ENCODE results near the gene LYPD8. TPM values are rescaled to one million over a fixed set of nuclear protein-coding genes. Genes with fewer than 3 reads are reported as not detected.
"Not testable (repeated sequence)": the region's sequence is repeated elsewhere in the genome, so short reads cannot be mapped to it uniquely, and the experiment has no call there.

The LYPD8 gene, protein sequence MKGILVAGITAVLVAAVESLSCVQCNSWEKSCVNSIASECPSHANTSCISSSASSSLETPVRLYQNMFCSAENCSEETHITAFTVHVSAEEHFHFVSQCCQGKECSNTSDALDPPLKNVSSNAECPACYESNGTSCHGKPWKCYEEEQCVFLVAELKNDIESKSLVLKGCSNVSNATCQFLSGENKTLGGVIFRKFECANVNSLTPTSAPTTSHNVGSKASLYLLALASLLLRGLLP
- polyA plus RNA-seq (ENCODE audit: insufficient read length) = not detected
- long read RNA-seq, donor 1 = 0 reads
- long read RNA-seq, donor 2, partial matches to known transcripts = 11 of 11 reads
- long read RNA-seq, donor 2, other reads (novel, unspliced or antisense) = 0 of 11 reads
- long read RNA-seq, donor 3 = 0 reads
- long read RNA-seq, donor 4 = 0 reads
- long read RNA-seq, donor 5, partial matches to known transcripts = 6 of 6 reads
- long read RNA-seq, donor 5, other reads (novel, unspliced or antisense) = 0 of 6 reads
- long read RNA-seq, donor 6 = 0 reads
- long read RNA-seq, donor 7 = 0 reads
- long read RNA-seq, donor 8 = 0 reads

DNA sequence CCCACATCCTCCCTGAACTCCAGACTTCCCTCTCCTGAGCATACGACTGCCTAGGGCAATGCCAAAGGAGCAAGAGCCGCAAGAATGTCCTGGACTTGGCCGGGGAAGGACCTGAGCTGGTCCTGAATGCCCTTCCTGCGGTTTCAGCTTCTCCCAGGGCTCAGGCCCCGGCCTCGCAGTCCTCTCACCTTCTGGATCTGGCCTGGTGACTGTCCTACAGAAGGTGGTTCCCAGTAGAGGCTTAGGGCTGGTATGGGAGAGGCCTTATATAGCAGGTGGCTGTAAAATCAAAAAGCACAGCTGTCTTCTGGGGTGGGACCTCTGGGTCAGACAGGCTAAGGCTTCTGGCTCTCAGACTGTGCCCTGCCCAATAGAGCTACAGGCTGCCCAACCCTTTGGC is at the start of gene LYPD8:
TSS of gene LYPD8 (minus strand) at position 243 of the 400 bp plus-strand sequence. CDS start 4,678 bp downstream, outside the sequence.
- no peak for DNase-seq

DNA sequence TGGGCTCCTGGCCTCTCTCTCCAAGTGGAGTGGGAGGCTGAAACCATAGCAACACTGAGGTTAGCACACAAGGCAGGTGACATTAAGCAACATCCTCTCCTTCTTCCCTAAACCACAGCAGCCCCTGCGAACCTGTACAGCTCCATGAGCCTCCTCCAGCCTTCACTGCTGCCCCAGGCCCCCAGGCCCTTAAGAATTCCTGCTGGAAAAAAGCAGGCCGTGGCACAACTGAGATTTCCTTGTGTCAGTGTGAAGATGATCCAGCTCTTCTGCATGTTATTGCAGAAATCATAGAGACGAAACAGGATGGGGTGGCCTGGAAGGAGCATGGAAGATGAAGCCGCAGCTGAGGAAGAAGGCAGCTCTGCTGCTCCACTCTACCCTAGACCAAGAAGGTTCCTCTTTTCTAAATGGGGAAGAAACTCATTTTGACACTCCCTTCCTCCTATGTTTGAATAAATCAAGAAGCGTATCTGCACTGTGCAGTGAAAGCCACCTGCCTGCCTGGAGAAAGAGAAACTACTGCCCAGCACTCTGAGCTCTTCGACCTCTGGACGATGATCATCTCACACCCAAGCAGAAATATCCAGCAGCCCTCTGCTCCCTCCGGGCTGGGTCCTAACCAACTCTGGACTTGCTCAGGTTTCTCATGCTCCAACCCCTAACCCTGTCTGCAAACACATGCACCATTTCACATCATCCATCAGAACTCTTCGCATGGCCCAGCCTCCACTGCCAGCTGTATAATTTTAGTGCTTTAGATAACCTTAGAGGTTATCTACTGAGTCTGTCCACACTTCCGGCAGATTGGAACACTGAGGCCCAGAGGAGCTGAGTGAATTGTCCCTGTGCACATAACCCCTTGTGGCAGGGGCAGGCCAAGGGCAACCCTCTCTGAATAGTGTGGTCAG is 49.5 kb upstream of the LYPD8 start:
- no peak for DNase-seq

DNA sequence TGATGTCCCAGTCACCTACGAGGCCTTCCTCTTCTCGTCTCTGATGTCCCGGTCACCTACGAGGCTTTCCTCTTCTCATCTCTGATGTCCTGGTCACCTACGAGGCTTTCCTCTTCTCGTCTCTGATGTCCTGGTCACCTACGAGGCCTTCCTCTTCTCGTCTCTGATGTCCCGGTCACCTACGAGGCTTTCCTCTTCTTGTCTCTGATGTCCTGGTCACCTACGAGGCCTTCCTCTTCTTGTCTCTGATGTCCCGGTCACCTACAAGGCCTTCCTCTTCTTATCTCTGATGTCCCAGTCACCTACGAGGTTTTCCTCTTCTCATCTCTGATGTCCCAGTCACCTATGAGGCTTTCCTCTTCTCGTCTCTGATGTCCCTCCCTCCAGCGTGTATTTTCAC is 47.9 kb upstream of the LYPD8 start:
- DNase-seq = not testable (repeated sequence)

DNA sequence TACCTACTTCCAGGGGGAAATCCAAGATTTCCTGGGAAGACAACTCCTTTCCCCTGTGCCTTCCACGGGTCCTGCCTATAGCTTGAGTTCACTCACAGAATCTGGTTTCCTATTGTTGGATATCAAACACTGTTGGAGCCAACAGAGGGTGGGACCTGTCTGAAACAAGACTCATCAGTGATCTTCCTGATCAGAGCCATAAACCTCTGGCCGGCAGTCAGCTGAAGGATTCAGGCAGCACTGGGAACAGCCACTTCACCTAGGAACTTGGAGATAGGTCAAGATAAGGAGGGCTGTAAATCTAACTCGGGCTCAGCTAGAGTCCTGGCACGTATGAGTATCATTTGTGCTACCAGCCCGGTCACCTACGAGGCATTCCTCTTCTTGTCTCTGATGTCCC is 46.9 kb upstream of the LYPD8 start:
- DNase-seq = no peak

DNA sequence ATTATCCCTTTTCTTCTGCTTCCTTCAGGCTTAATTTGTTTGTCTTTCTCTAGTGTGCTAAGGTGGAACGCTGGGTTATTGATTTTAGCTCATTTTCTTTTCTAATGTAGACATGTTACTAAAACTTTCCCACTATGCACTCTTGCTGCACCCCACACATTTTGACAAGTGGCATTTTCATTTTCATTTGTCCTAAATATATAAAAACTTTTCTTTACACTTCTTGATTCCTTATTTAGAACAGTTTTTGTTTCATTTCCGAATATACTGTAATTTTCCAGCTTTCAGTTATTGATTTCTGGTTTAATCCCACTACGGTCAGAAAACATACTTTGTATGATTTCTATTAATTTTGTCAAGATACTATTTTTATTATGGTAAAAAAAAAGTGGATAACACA is 44.9 kb upstream of the LYPD8 start:
- DNase-seq = no peak

DNA sequence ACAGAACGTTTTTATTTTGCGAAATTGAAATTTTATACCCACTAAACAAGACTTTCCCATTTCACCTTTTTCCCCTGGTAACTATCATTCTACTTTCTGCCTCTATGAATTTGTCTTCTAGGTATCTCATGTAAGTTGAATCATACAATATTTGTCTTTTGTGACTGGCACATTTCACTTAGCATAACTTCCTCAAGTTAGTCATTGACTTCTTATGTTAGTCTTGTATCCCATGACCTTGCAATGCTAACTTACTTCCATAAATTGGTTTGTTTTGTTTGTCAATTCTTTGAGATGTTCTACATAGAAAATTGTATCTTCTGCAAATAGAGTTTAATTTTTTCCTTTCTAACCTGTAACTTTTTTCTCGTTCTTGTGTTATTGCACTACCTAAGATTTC is 43.2 kb upstream of the LYPD8 start:
- DNase-seq = no peak

DNA sequence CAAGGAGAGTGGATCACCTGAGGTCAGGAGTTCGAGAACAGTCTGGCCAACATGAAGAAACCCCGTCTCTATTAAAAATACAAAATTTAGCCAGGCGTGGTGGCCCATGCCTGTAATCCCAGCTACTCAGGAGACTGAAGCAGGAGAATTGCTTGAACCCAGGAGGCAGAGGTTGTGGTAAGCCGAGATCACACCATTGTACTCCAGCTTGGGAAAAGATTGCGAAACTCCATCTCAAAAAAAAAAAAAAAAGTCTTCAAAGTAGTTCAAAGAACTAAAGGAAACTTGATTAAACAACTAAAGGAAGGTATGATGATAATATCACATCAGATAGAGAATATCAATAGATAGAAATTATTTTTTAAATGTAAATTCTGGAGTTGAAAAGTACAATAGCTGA is 39.1 kb upstream of the LYPD8 start:
- not testable (repeated sequence) for DNase-seq

DNA sequence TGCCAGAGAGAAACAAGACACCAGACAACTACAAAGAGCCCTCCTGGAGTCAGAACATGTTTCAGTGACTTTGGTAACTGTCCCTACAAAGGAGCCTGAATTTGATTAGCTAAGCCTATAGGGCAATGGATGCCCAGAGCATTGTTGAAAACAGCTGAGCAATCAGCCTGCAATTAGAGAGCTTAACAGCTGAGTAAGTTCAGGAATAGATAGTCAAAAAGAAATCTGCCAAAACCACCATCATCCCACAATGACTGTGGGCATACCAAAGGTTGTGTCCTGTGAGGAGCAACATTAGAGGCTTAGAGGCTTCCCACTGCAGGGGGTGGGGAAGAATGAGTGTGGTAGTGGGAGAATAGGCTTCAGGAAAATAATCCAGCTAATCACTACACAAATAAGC is 38.0 kb upstream of the LYPD8 start:
- no peak for DNase-seq

DNA sequence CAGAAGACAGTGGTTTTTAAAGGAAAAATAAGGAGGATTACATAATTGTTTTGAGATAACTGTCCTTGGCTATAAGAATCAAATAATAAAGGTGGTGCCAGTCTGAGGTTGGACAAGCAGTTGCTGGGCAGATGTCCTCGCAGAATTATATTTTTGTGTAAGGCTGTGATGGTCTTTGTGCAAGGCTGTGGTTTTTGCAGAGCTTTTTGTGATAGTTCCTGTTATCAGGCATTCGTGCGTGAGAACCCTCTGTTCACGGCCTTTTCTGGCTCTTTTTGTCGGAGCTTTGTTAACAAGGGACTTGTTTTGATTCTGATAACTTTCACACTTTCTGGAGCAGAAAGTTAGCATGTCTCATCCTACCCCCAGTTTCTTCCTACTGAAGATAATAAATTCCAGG is 36.8 kb upstream of the LYPD8 start:
- no peak for DNase-seq

DNA sequence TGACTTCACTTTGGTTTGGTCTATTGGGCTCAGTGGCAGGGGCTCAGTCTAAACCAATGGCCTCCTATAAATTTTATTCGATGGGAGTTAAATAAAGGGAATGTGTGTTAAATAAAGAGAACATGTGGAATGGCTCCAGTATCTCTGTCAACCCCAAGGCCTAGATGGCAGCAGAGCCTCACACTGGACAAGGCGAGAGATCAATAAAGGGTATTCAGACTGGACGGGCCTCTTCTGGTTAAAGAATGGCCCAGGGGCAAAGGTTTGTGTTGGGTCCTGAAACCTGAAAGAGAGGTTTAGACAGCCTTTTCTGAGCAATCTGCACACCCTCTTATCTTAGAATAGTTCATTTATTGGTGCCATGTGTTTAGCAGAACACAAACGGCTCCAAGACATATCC is 35.5 kb upstream of the LYPD8 start:
- no peak for DNase-seq

DNA sequence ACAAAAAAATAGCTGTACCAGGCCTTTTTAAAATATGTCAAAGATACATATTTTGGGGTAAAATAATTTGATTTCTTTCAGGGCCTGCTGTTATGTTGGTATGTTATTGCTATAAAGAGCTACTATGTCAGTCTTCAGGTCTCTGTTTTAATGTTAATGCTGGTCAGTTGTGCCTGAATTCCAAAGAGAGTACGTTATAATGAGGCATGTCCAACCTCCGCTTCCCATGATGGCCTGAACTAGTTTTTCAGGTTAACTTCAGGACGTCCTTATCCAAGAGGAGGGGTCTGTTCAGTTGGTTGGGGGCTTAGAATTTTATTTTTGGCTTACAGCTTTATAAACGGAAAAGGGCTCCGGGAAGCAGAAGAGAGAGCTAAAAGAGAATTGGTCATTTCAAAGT is 34.9 kb upstream of the LYPD8 start:
- DNase-seq = no peak

DNA sequence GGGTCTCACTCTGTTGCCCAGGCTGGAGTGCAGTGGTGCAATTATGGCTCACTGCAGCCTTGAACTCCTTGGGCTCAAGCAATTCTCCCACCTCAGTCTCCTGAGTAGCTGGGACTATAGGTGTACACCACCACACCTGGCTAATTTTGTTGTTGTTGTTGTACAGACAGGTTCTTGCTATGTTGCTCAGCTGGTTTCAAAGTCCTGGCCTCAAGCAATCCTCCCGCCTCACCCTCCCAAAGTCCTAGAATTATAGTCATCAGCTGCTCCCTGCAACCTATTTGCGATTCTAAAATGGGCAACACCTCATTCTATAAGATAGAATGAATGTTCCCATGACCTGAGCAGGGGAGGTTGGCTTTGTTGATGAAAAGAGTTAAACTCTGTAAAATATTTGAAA is 33.8 kb upstream of the LYPD8 start:
- not testable (repeated sequence) for DNase-seq

DNA sequence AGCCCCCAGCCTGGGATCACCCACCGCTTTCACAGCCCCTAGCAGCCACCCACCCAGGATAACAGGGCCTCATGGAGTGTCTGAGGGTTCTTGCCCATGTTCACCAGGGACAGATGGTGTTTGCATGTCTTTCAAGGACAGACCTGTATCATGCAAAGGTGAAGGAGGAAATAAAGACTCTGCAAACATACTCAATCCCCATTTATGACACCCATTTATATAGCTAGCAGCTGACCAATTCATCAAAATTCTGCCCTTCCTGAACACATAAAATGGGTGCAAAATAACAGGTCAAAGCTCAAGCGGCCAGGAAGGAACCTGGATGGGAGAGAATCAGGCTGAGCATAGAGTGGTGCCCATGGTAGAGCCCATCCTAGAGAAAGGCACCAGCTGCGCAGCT is 32.8 kb upstream of the LYPD8 start:
- DNase-seq = no peak

DNA sequence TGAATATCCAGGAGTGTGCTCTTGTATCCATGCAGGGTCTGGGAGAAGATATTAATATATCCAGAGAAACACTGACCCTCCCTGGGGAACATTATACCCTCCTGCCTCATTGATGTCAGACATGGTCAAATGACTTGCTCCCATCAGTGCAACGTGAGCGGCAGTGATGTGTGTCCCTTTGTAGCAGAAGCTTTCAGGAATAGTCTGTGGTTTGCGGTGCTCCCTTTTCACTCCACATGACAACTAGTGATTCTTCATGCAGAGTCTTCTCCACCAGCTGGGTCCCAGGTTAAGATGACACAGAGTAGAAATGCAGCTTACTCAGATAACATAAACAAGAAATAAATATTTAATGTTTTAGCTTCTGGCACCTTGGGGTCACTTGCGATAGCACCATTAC is 31.9 kb upstream of the LYPD8 start:
- DNase-seq = no peak

DNA sequence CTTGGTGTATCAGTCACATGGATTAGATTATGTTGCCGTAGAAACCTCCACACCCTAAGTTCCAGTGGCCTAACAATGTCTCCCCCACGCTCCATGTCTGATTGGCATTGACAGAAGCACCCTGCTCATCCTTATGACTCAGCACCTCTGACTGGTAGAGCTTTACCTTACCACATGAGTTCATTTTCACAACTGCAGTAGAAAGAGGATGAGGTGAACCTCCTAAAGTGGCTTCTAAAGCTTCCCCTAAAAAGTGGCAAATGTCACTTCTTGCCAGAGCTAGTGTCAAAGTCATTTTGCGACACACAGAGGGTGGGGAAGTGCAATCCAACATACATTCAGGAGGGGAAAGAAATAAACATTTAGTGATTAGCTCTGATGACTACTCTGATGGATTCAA is 30.6 kb upstream of the LYPD8 start:
- DNase-seq = no peak

DNA sequence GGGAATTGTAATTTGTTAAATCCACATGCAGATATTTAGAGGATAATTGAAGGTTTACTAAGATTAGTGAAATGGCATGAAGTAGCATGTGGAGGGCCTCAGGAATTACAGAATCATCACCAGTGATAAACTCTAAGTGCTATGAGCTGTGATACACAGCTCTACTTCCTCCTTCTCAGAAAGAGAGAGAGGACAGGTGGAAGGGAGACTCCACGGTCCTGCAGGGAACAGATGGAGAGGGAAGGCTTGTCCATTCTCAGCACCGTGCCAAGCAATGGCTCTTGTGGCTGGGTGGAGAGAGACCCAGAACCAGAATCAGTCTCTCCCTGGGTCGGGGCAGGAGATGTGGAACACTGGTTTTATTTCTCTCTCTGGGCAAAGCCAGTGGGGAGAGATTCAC is 27.8 kb upstream of the LYPD8 start:
- no peak for DNase-seq

DNA sequence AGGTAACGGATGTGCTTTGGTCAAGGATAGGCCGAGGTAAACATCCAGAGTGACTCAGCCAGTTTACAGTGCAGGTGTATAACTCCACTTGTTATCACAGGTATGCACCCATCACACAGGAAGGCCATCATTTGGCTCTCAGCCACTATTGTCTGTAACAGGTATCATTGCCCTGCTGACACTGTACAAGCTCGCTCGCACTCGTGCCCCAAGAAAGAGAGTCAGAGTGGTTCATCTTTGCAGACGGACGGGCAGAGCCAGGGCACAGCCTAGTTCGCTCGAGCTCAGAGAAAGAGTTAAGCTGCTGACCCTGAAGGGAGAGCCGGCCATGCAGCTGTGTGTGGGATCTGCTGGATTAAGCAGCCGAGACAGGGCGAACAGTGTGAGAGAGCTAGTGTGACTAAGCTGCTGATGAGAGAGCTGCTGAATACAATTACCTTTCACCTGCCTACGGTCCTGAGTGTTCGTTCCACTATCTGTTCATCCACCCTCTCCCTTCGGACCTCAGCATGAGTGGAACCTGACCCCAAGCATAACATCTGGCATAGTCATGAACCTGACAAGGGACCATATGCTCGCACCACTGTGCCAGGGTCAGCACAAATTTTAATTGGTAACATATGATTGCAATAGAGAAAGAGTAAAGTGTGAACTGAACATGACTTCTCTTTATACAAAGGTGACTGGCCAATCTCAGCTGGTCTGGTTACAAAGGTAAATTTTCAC is 27.0 kb upstream of the LYPD8 start:
- DNase-seq = no peak

DNA sequence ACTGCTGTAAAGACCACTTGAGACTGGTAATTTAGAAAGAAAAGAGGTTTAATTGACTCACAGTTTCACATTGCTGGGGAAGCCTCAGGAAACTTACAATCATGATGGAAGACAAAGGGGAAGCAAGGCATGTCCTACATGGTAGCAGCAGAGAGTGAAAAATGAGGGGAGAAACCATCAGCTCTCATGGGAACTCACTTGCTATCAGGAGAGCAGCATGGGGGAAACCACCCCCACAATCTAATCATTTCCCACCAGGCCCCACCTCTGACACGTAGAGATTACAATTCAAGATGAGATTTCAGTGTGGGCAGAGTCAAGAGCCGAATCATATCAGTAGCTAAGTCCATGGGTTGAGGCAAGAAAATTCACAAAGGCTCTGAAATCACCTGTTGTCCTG is 23.8 kb upstream of the LYPD8 start:
- no peak for DNase-seq

DNA sequence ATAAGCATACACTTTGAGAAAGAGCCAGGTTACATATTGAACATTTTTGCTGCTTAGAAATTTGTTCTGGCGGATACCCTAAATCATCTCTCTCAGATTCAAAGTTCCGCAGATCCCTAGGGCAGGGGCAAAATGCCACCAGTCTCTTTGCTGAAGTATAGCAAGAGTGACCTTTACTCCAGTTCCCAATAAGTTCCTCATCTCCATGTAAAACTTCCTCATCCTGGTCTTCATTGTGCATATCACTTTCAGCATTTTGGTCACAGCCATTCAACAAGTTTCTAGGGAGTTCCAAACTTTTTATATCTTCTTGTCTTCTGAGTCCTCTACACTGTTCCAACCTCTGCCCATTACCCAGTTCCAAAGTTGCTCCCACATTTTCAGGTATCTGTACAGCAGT is 23.3 kb upstream of the LYPD8 start:
- DNase-seq = no peak

DNA sequence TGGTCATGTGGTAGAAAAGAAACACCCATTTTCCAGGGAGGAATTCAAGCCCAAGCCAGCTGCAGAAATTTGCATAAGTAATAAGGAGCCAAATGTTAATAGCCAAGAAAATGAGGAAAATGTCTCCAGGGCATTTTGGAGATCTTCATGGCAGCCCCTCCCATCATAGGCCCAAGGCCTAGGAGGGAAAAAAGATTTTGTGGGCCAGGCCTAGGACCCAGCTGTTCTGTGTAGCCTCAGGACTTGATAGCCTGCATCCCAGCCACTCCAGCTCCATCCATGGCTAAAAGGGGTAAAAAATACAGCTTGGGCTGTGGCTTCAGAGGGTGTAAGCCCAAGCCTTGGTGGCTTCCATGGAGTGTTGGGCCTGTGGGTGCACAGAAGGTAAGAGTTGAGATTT is 21.4 kb upstream of the LYPD8 start:
- no peak for DNase-seq

DNA sequence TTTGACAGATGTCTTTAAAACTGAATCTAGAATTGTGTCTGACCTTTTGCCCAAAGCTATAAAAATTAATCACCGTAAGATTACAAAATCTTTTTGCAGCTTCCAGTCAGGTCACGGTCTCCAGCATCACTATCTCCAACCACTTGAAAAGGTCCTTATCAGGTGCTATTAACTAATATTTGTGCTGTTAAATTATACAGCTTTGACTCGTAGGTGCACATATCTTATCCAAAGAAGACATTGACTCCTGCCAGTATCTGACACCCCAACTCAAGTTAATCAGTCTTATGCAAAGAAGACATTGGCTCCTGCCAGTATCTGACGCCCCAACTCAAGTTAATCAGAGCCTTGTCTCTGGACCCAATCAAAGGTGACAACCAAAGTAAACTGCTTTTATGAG is 19.9 kb upstream of the LYPD8 start:
- no peak for DNase-seq

DNA sequence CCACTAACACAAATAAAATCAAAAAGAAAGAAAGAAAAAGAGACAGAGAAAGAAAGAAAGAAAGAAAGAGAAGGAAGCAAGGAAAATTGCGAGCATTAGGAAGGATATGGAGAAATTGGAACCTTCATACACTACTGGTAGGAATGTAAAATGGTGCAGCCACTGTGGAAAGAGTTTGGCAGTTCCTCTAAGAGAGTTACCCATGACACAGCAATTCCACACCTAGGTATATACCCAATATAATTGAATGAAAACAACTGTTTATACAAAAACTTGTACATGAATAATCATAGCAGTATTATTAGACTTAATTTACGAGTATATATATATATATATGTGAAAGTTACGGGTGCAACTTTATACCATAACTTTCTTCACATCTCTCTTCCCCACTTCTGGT is 4.1 kb upstream of the LYPD8 start:
- no peak for DNase-seq
